Fibroblast of skin of right quadriceps (primary cell): ENCODE results near the gene HNRNPUL2.
"Not testable (repeated sequence)": the region's sequence is repeated elsewhere in the genome, so short reads cannot be mapped to it uniquely, and the experiment has no call there.

ENCODE experiments used
- DNase-seq: peaks from one replicate; pipeline ENCODE4 v3.0.0-alpha.2; 2013

Gene HNRNPUL2

DNA sequence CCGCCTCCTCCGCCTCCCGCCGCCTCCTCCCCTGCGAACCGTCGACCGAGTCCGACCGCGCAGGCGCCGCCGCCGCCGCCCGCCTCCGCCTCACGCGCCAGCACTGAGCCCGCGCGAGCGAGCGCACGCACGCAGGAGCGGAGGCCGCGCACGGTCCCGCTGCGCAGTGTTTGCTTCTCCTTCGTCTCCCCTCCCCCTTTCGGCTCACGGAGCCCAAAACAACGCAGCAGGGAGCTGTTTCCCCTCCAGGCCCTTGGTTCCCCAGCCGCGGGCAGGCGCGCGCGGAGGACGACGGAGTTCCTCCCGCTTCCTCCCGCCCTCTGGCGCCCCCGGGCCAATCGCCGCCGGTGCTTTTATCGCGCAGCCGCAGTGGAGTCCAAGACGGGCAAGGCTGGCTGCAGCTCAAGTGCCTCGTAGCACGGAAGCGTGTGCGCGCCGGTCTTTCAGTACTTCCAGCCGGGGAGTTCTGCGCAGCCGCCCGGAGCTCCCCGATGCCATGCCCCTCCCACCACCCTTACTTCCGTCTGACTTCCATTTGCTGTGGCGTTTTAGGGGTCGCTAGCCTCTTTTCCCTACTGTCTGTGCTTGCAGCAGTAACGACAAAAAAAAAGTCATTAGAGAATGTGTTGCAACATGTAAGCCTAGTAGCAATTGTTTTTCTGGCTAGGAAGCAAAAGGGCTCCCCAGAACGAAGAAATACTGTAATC lies at the start of gene HNRNPUL2:
HNRNPUL2 (minus strand) TSS at position 293 of the 707 bp plus-strand sequence. CDS start 301 bp downstream, outside the sequence.
- DNase-seq, result peak; percentile 100

- DNase-seq, result no peak
These were observed 48.4 kb upstream of the HNRNPUL2 start for GRCh38 chr11:62775646-62776045.

DNA sequence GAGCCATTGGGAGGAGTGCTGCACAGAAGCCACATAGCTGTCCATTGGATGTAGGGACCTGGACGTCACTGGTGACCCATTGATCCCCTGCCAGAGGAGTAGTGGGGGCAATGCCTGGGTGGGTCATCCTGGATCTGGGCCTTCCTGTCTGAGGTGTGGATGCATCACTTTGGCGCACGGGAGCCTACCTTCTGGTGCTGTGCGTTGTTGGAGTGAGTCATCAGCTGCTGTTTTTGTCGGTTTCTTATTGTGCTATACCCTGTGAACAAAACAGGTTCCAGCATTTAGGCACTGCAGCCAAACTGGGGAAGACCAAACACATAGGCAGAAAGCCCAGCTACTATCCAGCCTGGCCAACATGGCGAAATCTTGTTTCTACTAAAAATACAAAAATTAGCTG lies 47.1 kb upstream of the HNRNPUL2 start:
- DNase-seq, result no peak

GRCh38 chr11:62771144-62772021 lies 44.1 kb upstream of the HNRNPUL2 start, which contains the start of gene TAF6L:
TSS of gene TAF6L (plus strand) at chr11:62771396. CDS start at chr11:62775784, 4,388 bp downstream.
- DNase-seq, result peak; percentile 97

DNA sequence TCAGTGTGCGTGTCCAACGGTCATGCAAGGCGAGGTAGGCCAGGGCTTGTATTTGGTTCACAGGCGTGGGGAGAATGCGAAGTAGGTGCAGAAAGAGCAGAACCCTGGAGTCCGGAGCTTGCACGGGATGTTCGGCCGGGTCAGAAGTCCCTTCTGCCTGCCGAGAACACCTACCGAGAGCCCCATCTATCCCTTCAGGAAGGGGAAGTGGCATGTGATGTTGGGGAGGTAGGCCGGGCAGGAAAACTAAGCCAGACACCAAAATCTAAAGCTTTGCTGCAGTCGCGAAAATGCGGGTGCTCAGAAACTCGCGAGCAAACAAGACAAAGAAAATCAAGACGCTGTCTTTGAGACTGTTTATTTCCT lies 43.5 kb upstream of the HNRNPUL2 start:
- no peak for DNase-seq

GRCh38 chr11:62760867-62761227 lies 33.6 kb upstream of the HNRNPUL2 start:
- DNase-seq, result not testable (repeated sequence)

GRCh38 chr11:62757846-62758788 lies 30.9 kb upstream of the HNRNPUL2 start:
- DNase-seq, result no peak

DNA sequence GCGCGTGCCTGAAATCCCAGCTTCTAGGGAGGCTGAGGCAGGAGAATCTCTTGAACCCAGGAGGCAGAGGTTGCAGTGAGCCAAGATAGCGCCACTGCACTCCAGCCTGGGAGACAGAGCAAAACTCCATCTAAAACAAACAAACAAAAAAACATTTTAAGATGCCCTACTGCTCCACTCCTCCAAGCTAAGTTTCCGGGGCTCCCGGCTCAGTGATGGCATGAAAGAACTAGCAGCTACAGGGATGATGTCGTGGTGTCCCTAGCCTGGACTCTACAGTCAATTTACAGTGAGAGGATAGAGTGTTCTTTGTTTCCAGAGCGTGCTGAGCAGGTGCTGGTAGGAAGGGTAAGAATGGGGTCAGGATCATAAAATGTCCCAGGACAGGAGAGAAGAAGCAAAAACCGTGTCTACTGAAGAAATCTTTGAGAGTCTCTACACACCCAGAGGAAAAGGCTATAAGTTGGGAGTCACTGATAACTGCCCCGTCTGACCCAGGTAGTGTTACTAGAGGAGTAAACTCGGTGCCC lies 27.9 kb upstream of the HNRNPUL2 start:
- no peak for DNase-seq

DNA sequence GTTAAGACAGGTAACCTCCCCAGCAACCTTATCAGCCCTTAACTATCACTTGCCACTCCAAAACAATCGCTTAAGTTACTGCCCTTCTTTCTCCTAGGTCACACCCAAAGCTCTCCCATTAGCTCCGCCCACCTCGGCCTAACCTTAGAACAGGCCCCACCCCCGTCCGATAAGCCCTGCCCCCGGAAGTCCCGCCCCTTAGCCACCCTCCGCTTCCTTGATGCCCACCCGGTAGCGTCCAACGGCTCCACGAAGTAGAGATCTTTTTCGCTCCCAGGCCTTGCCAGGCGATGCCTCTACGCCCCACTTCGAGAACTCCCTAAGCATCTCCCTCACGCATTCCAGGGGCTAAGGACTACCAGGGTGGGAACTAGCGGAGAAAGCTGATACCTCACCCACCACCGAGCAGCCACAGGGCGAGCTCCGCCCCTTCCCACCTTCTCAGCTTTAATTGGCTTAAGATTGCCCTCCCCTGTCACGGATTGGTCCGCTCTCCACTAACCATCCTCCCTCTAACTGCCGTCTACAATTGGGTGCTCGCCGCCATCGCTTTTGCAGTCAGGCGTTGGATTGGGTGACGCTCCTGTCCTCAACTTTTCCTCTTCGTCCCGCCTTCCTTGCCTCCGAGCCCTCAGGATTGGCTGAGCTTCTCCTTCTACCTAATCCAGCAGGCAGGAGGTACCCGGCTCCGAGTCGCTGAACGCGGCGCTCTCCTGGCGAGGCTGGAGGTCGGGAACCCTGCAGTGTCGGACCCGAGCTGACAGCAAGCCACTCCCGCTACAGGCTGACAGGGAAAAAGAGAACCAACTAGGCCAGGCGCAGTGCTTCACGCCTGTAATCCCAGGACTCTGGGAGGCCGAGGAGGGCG lies 26.7 kb upstream of the HNRNPUL2 start, which contains the start of gene ZBTB3:
ZBTB3 (minus strand) TSS at position 425 of the 868 bp plus-strand sequence. CDS start 496 bp downstream, outside the sequence.
- peak; percentile 99 for DNase-seq

DNA sequence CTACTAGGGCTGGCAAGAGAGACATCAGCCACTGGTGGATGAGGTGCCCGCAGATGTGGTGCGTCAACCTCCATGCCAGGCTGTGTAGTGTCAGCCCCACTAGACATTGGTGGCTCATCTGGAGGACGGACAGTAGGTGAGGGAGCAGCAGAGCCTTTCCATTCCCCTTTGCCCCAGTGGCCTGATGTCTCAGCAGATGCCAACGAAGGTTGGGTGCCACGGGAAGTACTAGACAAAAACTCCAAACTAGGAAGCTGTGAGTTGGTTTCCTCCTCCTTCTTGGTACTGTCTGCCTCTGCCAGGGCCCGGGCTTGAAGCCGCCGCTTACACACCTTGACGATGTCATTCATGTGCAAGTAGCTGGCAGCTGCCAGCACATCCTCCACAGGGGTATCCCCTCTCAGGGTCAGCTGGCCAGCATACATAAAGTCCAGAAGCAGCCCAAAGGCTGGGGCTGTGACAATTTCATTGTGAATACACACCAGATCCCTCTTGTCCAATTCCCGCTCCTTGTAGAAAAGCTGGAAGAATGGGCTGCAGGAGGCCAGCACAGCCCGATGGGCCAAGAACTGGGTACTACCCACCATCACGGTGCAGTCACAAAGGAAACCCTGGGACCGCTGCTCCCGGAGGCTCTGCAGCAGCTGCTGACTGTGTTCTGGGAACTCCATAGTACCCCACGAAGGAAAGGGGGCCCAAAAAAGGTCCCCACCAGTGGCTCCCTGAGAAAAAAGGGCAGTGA lies 25.9 kb upstream of the HNRNPUL2 start:
- DNase-seq, result no peak

- no peak for DNase-seq
These were observed 25.0 kb upstream of the HNRNPUL2 start for GRCh38 chr11:62752177-62752785.

GRCh38 chr11:62749931-62750330 lies 22.7 kb upstream of the HNRNPUL2 start:
- DNase-seq, result not testable (repeated sequence)

DNA sequence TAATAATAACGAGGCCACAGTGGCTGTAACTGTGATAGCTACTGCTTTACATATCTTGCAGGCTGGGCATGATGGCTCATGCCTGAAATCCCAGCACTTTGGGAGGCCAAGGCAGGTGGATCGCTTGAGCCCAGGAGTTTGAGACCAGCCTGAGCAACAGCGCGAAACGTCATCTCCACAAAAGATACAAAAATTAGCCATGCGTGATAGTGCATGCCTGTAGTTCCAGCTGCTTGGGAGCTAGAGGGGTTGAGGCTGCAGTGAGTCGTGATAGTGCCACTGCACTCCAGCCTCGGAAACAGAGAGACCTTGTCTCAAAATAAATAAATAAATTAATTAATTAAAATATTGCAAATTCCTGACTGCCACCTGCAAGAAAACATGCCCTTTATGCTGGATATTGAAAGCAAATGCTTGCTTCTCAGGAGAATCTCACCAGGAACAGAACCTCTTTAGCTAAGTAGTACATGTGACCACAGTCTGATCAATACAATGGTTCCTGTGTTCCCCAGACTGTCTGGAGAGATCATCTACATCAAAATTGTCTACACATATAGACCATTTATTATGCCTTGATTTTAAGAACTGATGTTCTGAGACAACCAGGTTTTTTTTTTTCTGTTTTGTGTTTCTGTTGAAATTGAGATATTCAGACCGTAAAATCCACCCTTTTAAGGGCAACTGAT lies 20.4 kb upstream of the HNRNPUL2 start:
- DNase-seq, result no peak

- no peak for DNase-seq
These were observed 9.9 kb upstream of the HNRNPUL2 start for GRCh38 chr11:62737196-62737595.

DNA sequence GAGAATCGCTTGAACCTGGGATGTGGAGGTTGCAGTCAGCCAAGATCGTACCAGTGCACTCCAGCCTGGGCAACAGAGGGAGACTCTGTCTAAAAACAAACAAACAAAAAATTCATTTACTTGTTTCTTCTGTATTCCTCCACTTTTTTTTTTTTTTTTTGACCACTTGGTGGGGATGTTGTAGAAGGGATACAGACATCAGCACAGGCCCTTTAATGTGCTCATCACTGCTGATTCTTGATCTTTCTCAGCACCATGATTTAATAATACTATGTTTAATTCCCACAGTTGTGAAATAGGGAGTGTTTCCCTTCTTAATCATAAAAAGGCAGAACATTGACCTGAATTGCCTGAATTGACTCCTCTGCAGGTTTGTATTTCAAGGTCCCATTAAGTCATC lies 5.6 kb upstream of the HNRNPUL2 start:
- peak; percentile 27 for DNase-seq

- DNase-seq, result not testable (repeated sequence)
These were observed 2.8 kb upstream of the HNRNPUL2 start for GRCh38 chr11:62730076-62730475.

GRCh38 chr11:62728171-62728988 lies 1.1 kb upstream of the HNRNPUL2 start, which contains the start of gene TTC9C:
TSS of gene TTC9C (plus strand) at chr11:62728486. CDS start at chr11:62728849, 363 bp downstream.
- peak; percentile 88 for DNase-seq

GRCh38 chr11:62727872-62728170 lies 564 bp upstream of the HNRNPUL2 start:
- DNase-seq, result peak; percentile 99

DNA sequence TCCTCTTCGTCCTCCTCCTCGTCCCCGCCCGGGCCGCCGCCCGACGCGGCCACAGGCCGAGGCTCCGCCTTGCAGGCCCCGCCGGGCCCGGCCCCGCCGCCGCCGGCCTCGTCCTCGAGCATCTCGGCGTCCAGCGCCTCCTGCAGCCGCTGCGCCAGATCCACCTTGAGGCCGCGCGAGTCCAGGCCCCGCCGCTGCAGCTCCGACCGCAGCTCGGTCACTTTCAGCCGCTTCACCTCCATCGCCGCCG lies 417 bp downstream of the HNRNPUL2 start:
- no peak for DNase-seq
